Panc1 (cell line): Measurements from ENCODE around the gene SCARF1. TPM values are rescaled to one million over a fixed set of nuclear protein-coding genes. Genes with fewer than 3 reads are reported as not detected.
A peak's percentile ranks its signal among the peaks of the same experiment; 100 is the strongest.

Experiments
- ATAC-seq: fragments of 200-7000 bp; cut with Tn5 transposase; 2 replicates; pipeline ENCODE4 v1.9.1; 2020; ENCODE audit warnings: mild to moderate bottlenecking, moderate library complexity
- Bru-seq: library from RNA; stranded (reverse); fragments of 400-500 nt; gene quantifications from one replicate; lab custom pipeline; 2021; lab: Mats Ljungman, UMichigan
- BruChase-seq, 2 experiments: library from RNA; stranded (reverse); fragments of 400-500 nt; gene quantifications; one replicate each; lab custom pipeline; 2021; lab: Mats Ljungman, UMichigan
- BruUV-seq: library from RNA; stranded (reverse); fragments of 400-500 nt; replicated peaks from 2 replicates; lab custom pipeline; 2021; lab: Mats Ljungman, UMichigan
- CTCF ChIA-PET: fragments of 300-600 bp; sonication (Branson Sonifier 250); formaldehyde crosslinking; loops from one replicate; lab custom pipeline; 2022; ENCODE audit warnings: antibody characterized with exemption; lab: Charles Lee
- POLR2A ChIA-PET: fragments of 300-600 bp; sonication (Branson Sonifier 250); formaldehyde crosslinking; loops from one replicate; lab custom pipeline; 2022; ENCODE audit warnings: antibody characterized with exemption; lab: Charles Lee
- DNase-seq: peaks from one replicate; pipeline ENCODE4 v3.0.0-alpha.2; 2010; ENCODE audit warnings: low read depth, low spot score
- H3K27ac ChIP-seq: 2 replicates; pipeline ENCODE4 v1.5.1; 2011; ENCODE audit warnings: mild to moderate bottlenecking, low read length, inconsistent platforms
- H3K27me3 ChIP-seq: fragments of 200-500 bp; sonication (Bioruptor generic); 2 replicates; pipeline ENCODE4 v1.6.0; 2014; ENCODE audit warnings: low read length, inconsistent platforms; ENCODE audit not compliant: control insufficient read depth, insufficient read depth
- H3K36me3 ChIP-seq: fragments of 200-500 bp; sonication (Bioruptor generic); 2 replicates; pipeline ENCODE4 v1.5.1; 2014; ENCODE audit warnings: inconsistent platforms, mild to moderate bottlenecking, low read length, moderate library complexity; ENCODE audit not compliant: control insufficient read depth, insufficient read depth
- H3K4me1 ChIP-seq: 2 replicates; pipeline ENCODE4 v1.5.1; 2011; ENCODE audit warnings: inconsistent platforms, mild to moderate bottlenecking, low read length, moderate library complexity; ENCODE audit not compliant: control insufficient read depth, insufficient read depth
- H3K4me3 ChIP-seq, 2 experiments: 2 replicates each; pipeline ENCODE4 v1.5.1; 2011 to 2012; ENCODE audit warnings: low read depth in 2 of 2, low read length in 2 of 2, mild to moderate bottlenecking in 2 of 2, inconsistent platforms in 1 of 2, moderate library complexity in 1 of 2
- H3K9me3 ChIP-seq: fragments of 200-500 bp; sonication (Bioruptor generic); 2 replicates; pipeline ENCODE4 v1.5.1; 2014; ENCODE audit warnings: low read depth, mild to moderate bottlenecking, inconsistent platforms, low read length, moderate library complexity; ENCODE audit not compliant: control insufficient read depth, insufficient read depth
- CTCF ChIP-seq: fragments of 450-650 bp; IDR thresholded peaks from 2 replicates; pipeline ENCODE4 v1.5.1; 2017; ENCODE audit warnings: mild to moderate bottlenecking
- POLR2AphosphoS5 ChIP-seq: IDR thresholded peaks from 2 replicates; pipeline ENCODE4 v1.6.1; 2012; ENCODE audit warnings: mild to moderate bottlenecking, low read depth, low read length, moderate library complexity
- REST ChIP-seq, 2 experiments: IDR thresholded peaks; 2 replicates each; pipeline ENCODE4 v1.6.1; 2011 to 2012; ENCODE audit warnings: low read depth in 2 of 2, control low read depth in 1 of 2, low read length in 1 of 2, mild to moderate bottlenecking in 1 of 2, moderate library complexity in 1 of 2; ENCODE audit not compliant: insufficient read depth in 1 of 2
- SIN3A ChIP-seq: IDR thresholded peaks from 2 replicates; pipeline ENCODE4 v1.6.1; 2012; ENCODE audit warnings: low read depth, mild to moderate bottlenecking, low read length, moderate library complexity, borderline replicate concordance; ENCODE audit not compliant: insufficient read depth
- TCF7L2 ChIP-seq: IDR thresholded peaks from 2 replicates; pipeline ENCODE4 v1.6.1; 2011; ENCODE audit warnings: mild to moderate bottlenecking, low read depth, low read length, inconsistent platforms
- in situ Hi-C: cut with HindIII; loops from 2 replicates; pipeline ENCODE4 v1.10.0; 2016; ENCODE audit warnings: low sequenced_read_pairs, low pct_unique_long_range_greater_than_20kb
- intact Hi-C: fragments of 100-400 bp; cut with micrococcal nuclease; formaldehyde crosslinking; loops from one replicate; pipeline ENCODE4 v1.10.0; 2022; ENCODE audit not compliant: unreplicated experiment
- long read RNA-seq: library from polyadenylated mRNA; unstranded; transcript quantifications from one replicate; pipeline ENCODE4 v2.0.0, GENCODE V29; 2021; ENCODE audit not compliant: unreplicated experiment
- polyA plus RNA-seq: library from polyadenylated mRNA; unstranded; fragments of >200 nt; gene quantifications from one replicate; pipeline ENCODE4 v1.2.1, GENCODE V29; 2012; ENCODE audit warnings: missing spikeins; ENCODE audit not compliant: insufficient read length
- total RNA-seq: library from RNA; stranded (reverse); gene quantifications from one replicate; pipeline ENCODE4 v1.2.1, GENCODE V29; 2021; ENCODE audit not compliant: unreplicated experiment

SCARF1 gene
- total RNA-seq (6.6 TPM), Bru-seq, nascent RNA (percentile 51 among the genes with signal in this experiment), BruChase-seq, experiment 1, labeled RNA remaining after a 2-hour chase (percentile 57 among the genes with signal in this experiment), BruChase-seq, experiment 2, labeled RNA remaining after a 6-hour chase (percentile 57 among the genes with signal in this experiment)
- polyA plus RNA-seq: 6.0 TPM
- long read RNA-seq, partial matches to known transcripts: 3 of 9 reads
- long read RNA-seq, other reads (novel, unspliced or antisense): 4 of 9 reads

GRCh38 chr17:1645207-1646171 is at the start of gene SCARF1:
Gene SCARF1, minus strand, starts transcription at chr17:1645732. Its CDS starts 35 bp downstream, at chr17:1645697.
- H3K4me1 ChIP-seq: peaks cover 18% of the 10 kb centered on the region
- BruUV-seq: no TSS peak
- TF ChIP-seq POLR2AphosphoS5 (no peak), SIN3A (no peak), CTCF (no peak), TCF7L2 (no peak), REST (IDR thresholded peaks at IDR 0.05; ENCODE audit: insufficient read depth in 1 of 2, low read depth in 2 of 2, low read length in 1 of 2) (no peak)
- H3K27ac ChIP-seq: no peak within 1 kb of the TSS
- H3K27me3 ChIP-seq: no peaks in the 10 kb centered on the region
- intact Hi-C loops: no loop called here
- H3K9me3 ChIP-seq: no peaks in the 10 kb centered on the region
- H3K4me3 ChIP-seq: no peak within 1 kb of the TSS
- ATAC-seq (no peak), DNase-seq (no peak)
- ChIA-PET POLR2A (interaction anchor here (0.7 kb wide), 1 partner anchor 72 kb away, joined by 3 read pairs; no protein-coding TSS in a partner anchor), CTCF (interaction anchor here (0.6 kb wide), 1 partner anchor 12 kb away, joined by 5 read pairs; no protein-coding TSS in a partner anchor)
- in situ Hi-C loops: no loop called here
- H3K36me3 ChIP-seq: no peaks in the 10 kb centered on the region

- CTCF ChIA-PET: no interaction called here
These were observed 47.8 kb upstream of the SCARF1 start for GRCh38 chr17:1693339-1693738.

More at GRCh38 chr17:1693339-1693738, 47.8 kb upstream of the SCARF1 start:
- in situ Hi-C loops: no loop called here
- intact Hi-C loops: no loop called here
- no peaks in the 10 kb centered on the region for H3K9me3 ChIP-seq
- H3K4me3 ChIP-seq: no peak overlapping the region
- H3K4me1 ChIP-seq: no peaks in the 10 kb centered on the region
- DNase-seq (no peak), ATAC-seq (no peak)
- no peaks in the 10 kb centered on the region for H3K27me3 ChIP-seq
- no TSS peak for BruUV-seq
- POLR2A ChIA-PET: no interaction called here
- H3K27ac ChIP-seq: no peak overlapping the region
- H3K36me3 ChIP-seq: no peaks in the 10 kb centered on the region
- no peak for TF ChIP-seq TCF7L2
- TF ChIP-seq CTCF: no peak
- no peak for TF ChIP-seq REST (IDR thresholded peaks at IDR 0.05; ENCODE audit: insufficient read depth in 1 of 2, low read depth in 2 of 2, low read length in 1 of 2)
- no peak for TF ChIP-seq POLR2AphosphoS5
- no peak for TF ChIP-seq SIN3A
